ENCODE measurements around the gene STPG2.

Gene STPG2

DNA sequence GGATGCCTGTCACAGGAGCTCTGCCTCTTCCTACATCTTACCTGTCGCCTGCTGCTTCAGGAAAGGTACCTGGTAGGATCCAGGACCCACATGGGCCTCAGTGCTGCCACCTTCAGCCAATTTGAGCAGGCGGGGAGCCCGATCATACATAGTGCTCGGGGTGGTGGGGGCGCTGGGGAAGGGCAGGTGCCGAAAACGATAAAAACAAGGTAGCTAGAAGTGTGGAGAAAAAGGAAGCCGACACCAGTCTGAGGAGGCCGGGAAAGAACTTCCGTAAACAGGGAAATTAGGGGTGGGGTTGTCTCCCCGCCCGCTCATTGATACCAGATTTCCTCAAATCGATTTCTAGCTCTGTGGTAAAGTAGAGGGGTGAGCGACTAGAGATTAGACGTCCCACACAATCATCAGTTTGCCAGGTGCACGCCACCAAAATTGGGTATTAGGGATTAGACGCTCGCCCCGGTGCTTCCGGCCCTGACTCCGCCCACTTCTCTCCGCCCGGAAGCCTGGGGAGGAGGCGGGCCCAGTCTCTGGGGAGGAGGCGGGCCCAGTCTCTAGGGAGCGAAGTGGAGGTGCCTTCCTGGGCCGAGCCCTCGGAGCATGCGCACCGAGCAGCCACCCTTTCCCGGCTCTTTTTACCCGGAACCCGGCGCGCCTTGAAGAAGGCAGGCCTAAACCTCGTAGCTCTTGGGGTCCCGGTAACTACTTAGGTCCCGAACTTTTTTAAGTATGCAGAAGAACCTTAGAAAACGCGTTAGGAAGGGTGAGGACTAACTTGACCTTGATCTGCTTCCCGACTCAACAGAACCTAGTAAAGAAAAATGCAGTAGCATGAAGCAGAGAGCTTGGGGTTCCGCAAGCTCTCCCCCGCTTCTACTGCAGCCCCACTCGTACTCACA lies at the start of gene STPG2:
Gene STPG2 (minus strand): TSS at position 476 of the 899 bp plus-strand sequence.
- DNase-seq: peak; percentile 78 to 90 (median 86)

GRCh38 chr4:98185279-98185678 lies 42.0 kb upstream of the STPG2 start:
- no peak for DNase-seq

GRCh38 chr4:98181809-98182208 lies 38.5 kb upstream of the STPG2 start:
- DNase-seq: no peak

DNA sequence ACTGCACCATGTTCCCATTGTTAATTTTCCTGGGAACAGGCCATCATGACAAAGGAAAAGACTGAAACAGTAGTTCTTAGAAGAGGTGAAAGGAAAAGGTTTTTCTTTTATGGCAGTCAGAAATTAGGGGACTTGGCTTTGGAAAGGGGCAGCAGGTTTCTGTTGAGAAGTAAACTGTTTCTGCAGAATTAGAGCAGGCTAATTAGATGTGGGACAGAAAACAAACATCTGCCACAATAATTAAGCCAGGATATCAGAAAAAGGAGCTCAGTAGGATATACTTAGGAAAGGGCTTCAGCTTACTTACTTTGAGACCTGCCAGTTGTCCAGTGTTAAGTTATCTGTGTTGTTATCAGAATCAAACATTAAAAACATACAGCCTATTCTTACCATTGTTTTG lies 36.7 kb upstream of the STPG2 start:
- DNase-seq: no peak

GRCh38 chr4:98176531-98176930 lies 33.3 kb upstream of the STPG2 start:
- DNase-seq: no peak

DNA sequence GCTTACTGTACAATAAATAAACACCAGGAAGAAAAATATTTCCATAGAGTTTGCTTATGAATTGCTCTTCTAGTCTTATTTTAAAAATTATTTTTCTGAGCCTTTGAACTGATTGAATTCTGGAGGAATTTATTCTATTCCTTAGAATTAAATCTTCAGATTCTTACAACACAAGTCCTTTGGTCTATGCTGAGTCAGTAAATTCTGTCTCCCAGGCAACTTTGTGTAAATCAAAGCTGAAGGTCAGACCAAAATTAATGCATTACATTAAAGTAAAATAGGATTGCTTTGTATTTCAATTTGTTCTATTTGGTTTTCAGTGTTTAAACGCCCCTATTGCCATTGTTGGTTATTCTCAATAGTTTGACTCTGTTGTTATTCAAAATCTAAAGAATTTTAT lies 26.8 kb upstream of the STPG2 start:
- no peak for DNase-seq

GRCh38 chr4:98166731-98167041 lies 23.4 kb upstream of the STPG2 start:
- DNase-seq: no peak

GRCh38 chr4:98166025-98166730 lies 22.9 kb upstream of the STPG2 start:
- no peak for DNase-seq

- no peak for DNase-seq
These were observed 19.4 kb upstream of the STPG2 start for GRCh38 chr4:98162696-98163095.

DNA sequence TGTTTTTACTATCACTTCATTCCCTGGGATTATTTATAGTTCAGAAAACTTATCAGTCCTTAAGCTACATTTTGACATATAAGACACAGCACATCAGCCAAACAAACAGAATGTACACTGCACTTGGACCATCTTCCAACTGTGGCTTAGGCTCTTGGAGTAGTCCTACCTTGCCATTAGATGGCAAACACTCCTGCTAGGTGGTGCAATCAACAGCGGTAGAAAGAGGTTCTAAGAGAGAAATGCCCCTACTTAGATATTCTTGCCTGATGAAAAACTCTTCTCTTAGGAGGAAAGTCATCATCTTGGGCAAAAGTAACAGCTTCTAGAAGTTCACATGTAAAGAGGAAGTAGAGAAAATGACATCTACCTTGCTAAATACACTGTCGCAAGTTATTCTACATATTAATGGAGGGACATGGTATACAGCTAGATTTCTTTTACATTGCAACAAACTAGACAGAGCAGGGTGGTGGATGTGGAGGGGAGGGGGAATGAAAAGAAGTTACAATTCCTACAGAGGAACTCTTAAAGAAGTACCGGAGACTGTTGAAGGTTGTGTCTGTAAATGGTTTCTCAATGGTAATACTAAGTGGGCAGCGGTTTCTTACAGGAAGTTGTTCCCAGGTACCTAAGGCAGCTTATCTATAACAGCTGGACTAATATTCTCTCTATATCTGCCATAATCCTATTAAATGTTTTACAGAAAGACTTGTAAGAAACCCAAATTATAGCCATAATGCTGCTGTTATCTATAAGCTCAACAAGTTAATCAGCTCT lies 8.1 kb upstream of the STPG2 start:
- DNase-seq: no peak

GRCh38 chr4:98150092-98150761 lies 7.0 kb upstream of the STPG2 start:
- no peak for DNase-seq

- DNase-seq: no peak
These were observed 5.6 kb upstream of the STPG2 start for GRCh38 chr4:98148856-98149255.

DNA sequence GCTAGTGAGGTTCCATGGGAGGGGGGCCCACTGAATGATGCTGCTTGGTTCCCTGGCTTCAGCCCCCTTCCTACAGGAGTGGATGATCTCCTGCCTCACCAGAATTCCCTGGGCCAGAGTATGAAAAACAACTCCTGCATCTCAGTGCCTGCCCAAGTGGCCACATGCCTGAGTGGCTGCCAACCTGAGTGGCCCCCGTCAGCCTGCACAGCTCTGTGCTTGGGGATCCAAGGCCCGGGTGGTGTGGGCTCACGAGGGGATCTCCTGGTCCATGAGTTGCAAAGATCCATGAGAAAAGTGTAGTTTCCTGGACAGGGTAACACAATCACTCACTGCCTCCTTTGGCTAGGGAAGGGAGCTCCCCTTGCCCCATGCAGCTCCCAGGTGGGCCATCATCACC lies 17.1 kb downstream of the STPG2 start:
- no peak for DNase-seq

GRCh38 chr4:98125585-98125984 lies 17.7 kb downstream of the STPG2 start:
- no peak for DNase-seq

DNA sequence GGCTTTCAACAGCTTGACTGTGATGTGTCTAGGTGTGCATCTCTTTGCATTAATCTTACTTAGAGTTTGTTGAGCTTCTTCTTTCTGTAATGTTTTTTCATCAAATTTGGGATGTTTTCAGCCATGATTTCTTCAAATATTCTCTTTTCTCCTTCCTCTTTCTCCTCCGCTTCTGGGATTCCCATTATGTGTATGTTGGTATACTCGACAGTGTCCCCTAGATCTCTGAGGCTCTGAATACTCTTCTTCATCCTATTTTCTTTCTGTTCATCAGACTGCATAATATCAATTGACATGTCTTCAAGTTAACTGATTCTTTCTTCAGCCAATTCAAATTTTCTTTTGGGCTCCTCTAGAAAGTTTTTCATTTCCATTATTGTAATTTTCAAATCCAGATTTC lies 25.9 kb downstream of the STPG2 start:
- no peak for DNase-seq

GRCh38 chr4:98113012-98113411 lies 30.3 kb downstream of the STPG2 start:
- no peak for DNase-seq

DNA sequence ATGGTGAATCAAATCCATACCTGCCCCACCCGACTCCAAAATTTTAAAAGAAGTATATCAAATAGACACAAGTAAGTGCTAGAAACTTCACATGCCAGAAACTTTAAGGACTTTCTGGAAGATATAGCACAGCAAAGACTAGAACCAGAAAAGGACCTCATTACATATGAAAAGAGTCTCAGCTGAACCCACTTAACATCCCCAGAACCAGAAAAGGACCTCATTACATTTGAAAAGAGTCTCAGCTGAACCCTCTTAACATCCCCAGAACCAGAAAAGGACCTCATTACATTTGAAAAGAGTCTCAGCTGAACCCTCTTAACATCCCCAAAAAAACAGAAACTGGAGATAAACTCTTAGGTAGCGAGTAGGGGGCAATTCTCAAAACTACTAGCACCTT lies 32.3 kb downstream of the STPG2 start:
- no peak for DNase-seq

GRCh38 chr4:98110214-98110613 lies 33.1 kb downstream of the STPG2 start:
- no peak for DNase-seq

GRCh38 chr4:98102660-98103059 lies 40.6 kb downstream of the STPG2 start:
- DNase-seq: no peak

DNA sequence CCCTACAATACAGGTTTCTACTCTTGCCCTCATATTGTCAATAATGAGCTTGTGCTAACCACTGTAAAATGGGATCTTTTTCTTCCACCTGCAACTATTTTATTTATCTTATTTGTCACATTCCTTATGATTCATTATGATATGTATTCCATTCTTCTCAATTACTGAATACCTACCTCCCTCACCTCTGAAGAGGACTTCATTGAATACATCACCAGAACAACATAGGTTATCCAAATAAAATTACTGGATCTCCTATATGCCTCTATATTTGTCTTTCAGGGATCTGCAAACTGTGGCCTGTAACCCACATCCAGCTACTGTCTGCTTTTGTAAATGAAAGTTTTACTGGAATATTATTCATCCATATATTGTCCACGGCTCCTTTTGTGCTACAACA lies 41.3 kb downstream of the STPG2 start:
- DNase-seq: no peak

GRCh38 chr4:98098764-98099163 lies 44.5 kb downstream of the STPG2 start:
- DNase-seq: no peak

- DNase-seq: no peak
These were observed 49.2 kb downstream of the STPG2 start for GRCh38 chr4:98094118-98094517.

DNA sequence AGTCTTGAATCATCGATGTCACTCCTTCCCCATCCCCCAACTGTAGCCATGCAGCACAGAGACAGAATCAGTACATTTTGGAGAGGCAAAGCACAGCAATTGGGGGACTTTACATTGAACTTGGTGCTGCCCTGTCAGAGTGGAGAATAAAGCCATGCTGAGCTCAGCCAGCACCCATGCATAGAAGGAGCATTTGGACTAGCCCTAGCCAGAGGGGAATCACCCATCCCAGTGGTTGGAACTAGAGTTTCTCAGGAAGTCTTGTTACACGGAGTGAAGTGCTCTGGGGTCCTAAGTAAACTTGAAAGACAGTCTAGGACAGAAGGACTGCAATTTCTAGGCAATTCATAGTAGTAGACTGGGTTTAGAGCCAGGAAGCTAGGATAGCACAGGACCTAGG lies 49.6 kb downstream of the STPG2 start:
- no peak for DNase-seq

Measured in activated CD4-positive, CD25-positive, alpha-beta regulatory T cell (primary cell).